Measurements from ENCODE around the gene CILP2. TPM values are rescaled to one million over a fixed set of nuclear protein-coding genes. Genes with fewer than 3 reads are reported as not detected.
A peak's percentile ranks its signal among the peaks of the same experiment; 100 is the strongest.

Gene CILP2
- total RNA-seq, 2 experiments from 2014 or later = 0.16 to 0.24 TPM

DNA sequence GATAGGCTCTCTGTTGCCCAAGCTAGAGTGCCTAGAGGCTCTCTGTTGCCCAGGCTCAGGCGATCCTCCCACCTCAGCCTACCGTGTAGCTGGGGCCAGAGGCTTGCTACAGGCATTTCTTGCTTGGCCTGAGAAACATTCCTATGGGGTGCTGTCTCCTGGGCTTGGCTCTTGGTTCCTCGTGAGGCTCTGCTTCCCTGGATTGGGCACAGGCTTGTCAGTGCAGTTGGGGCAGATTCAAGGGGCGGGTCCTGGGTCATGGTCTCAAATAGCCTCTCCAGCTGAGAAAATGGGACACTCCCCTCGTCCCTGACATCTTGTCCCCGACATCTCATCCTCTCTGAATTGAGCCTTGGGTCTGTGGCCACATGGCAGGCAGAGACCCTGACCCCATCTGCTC lies 27.6 kb upstream of the CILP2 start:
- POLR2A ChIA-PET = no interaction called here
- Mint-ChIP-seq H3K4me3 (no peak overlapping the region), H3K27ac (peak overlapping the region; percentile 52), H3K4me1 (ENCODE audit: low read depth) (peaks cover 9% of the 10 kb centered on the region), H3K36me3 (ENCODE audit: low read depth) (peaks cover 32% of the 10 kb centered on the region), H3K27me3 (ENCODE audit: low read depth) (no peaks in the 10 kb centered on the region), H3K9me3 (ENCODE audit: insufficient read depth) (no peaks in the 10 kb centered on the region)
- CTCF ChIA-PET = no interaction called here
- no peak for DNase-seq
- no peak for ATAC-seq

DNA sequence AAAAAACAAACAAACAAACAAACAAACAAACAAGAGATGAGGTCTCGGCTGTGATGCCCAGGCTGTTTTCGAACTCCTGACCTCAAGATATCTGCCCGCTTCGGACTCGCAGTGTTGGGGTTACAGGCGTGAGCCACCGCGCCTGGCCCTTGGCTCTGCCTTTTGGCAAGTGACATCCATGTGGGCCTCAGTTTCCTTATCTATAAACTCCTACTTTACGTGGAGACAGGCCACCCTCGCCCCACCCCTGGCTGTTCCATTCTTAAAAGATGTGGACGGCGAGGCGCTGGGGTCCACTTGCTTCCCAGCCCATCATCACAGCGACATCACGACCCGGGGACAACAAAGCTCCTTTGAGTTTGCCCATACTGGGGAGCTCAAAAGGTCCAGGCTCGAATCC lies 24.4 kb upstream of the CILP2 start:
- H3K9me3 Mint-ChIP-seq (ENCODE audit: insufficient read depth) = no peaks in the 10 kb centered on the region

DNA sequence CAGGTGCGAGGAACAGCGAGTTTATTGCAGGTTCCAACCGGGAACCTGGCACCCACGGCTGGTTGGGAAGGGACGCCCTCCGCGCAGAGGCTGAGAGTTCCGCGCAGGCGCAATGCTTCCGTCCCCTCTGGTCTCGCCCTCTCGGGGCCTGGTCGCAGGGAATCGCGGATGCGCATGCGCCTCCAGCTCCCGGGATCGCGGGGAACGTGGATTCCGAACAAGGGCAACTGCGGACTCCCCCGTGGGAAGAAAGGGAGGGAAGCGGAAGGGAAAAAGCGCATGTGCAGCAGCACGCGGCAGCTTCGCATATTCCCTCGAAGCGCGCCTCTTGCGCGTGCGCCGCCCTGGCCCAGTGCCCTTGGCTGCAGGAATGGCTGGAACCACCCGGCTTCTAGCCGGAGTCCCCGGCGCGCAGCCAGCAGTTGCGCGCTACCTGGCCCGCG lies 23.8 kb upstream of the CILP2 start:
- CTCF ChIA-PET = no interaction called here
- Mint-ChIP-seq H3K4me3 (peak overlapping the region; percentile 34), H3K4me1 (ENCODE audit: low read depth) (peaks cover 24% of the 10 kb centered on the region), H3K27me3 (ENCODE audit: low read depth) (no peaks in the 10 kb centered on the region), H3K9me3 (ENCODE audit: insufficient read depth) (no peaks in the 10 kb centered on the region), H3K27ac (no peak overlapping the region), H3K36me3 (ENCODE audit: low read depth) (peaks cover 18% of the 10 kb centered on the region)
- DNase-seq = no peak
- POLR2A ChIA-PET = no interaction called here
- no peak for ATAC-seq

More for the DNA sequence above, 24.4 kb upstream of the CILP2 start:
- DNase-seq = no peak
- no peak overlapping the region for H3K4me3 Mint-ChIP-seq
- ChIA-PET CTCF (no interaction called here), POLR2A (no interaction called here)
- no peak overlapping the region for H3K27ac Mint-ChIP-seq
- H3K36me3 Mint-ChIP-seq (ENCODE audit: low read depth) = peaks cover 18% of the 10 kb centered on the region
- no peaks in the 10 kb centered on the region for H3K27me3 Mint-ChIP-seq (ENCODE audit: low read depth)
- ATAC-seq = no peak
- H3K4me1 Mint-ChIP-seq (ENCODE audit: low read depth) = peaks cover 22% of the 10 kb centered on the region

DNA sequence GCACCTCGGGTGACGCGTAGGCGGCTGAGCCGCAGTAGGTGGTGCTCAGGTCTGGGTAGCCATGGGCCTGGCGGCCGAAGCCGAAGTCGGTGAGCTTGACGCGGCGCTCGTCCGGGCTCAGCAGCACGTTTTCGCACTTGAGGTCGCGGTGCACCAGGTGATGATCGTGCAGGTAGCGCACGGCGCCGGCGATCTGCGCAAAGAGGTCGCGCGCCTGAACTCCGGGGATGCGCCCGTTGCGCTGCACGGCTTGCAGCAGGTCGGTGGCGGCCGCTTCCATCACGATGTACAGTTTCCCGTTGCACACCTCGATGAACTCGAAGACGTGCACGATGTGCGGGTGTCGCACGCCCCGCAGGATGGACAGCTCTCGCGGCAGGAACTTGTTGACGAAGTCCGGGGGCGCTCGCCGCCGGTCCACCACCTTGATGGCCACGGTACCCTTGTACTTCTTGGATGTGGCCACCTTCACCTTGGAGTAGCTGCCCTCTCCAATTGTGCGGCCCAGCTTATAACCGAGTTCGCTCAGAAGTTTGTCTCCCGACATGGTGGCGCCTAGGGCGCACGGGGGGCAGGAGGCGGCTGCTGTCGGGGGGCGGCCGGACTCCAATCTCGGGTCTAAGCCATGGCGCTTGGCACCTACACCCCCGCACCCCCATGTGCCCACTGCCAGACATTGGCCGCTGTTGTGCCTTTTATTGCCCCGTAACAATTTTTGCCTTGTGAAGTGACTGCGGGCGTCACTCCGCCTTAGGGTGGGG lies 23.0 kb upstream of the CILP2 start, which contains the start of gene TSSK6:
TSSK6 (minus strand) TSS at position 668 of the 761 bp plus-strand sequence; CDS start at position 547, 121 bp downstream.
- Mint-ChIP-seq H3K4me3 (peak within 1 kb of the TSS; percentile 94), H3K27me3 (ENCODE audit: low read depth) (no peaks in the 10 kb centered on the region), H3K36me3 (ENCODE audit: low read depth) (peaks cover 27% of the 10 kb centered on the region), H3K9me3 (ENCODE audit: insufficient read depth) (no peaks in the 10 kb centered on the region), H3K4me1 (ENCODE audit: low read depth) (peaks cover 30% of the 10 kb centered on the region), H3K27ac (peak within 1 kb of the TSS; percentile 94)
- CTCF ChIA-PET = interaction anchor here (0.8 to 1.9 kb wide), 7 partner anchors 14 to 153 kb away, joined by 3 to 8 read pairs (median 3); partner anchors contain the start of gene YJEFN3
- DNase-seq = no peak
- ATAC-seq = no peak
- POLR2A ChIA-PET = interaction anchor here (0.6 to 2.3 kb wide), 20 partner anchors 21 to 351 kb away, joined by 3 to 11 read pairs (median 4); partner anchors contain the start of genes GMIP, LPAR2, MAU2 and NR2C2AP

DNA sequence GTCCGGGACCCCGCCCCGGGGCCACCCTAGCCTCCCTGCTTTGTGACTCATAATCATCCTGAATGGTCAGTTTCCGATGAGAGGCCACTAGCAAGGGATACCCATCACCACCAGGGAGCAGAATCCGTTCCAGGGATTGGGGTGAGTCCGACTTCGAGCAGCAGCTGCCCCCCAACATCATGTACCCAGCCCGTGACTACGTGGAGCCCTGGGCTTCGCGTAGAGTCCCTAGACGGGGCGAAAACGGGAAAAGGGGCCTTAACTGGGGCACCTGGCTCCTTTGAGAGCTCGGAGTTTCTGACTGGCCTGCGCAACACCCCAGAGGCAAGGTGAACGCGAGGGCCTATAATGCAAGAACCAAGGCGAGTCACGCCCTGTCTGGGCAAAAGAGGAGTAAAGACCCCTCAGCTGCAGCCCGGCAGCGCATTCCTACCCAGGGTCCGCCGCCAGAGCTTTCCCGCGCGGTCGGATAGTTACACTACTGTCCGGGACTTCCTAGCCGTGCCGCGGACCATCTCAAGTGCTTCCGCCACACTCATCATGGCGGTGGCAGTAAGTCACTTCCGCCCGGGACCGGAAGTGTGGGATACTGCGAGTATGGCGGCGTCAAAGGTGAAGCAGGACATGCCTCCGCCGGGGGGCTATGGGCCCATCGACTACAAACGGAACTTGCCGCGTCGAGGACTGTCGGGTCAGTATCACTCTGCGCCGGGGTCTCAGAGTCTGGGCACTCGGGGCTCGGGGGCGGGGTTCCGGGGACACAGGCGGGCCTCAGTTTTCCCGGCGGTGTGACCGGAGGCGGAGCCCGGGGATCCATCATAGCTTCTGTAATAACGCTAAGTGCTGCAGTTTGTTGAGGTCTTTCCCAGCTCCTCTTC lies 22.2 kb upstream of the CILP2 start, which contains the start of gene NDUFA13:
NDUFA13 (plus strand) TSS at position 584 of the 878 bp plus-strand sequence; CDS start at position 598, 14 bp downstream.
- Mint-ChIP-seq H3K4me1 (ENCODE audit: low read depth) (peaks cover 37% of the 10 kb centered on the region), H3K4me3 (peak within 1 kb of the TSS; percentile 94), H3K27ac (peak within 1 kb of the TSS; percentile 94), H3K9me3 (ENCODE audit: insufficient read depth) (no peaks in the 10 kb centered on the region), H3K27me3 (ENCODE audit: low read depth) (no peaks in the 10 kb centered on the region), H3K36me3 (ENCODE audit: low read depth) (peaks cover 34% of the 10 kb centered on the region)
- CTCF ChIA-PET = interaction anchor here (1.2 to 2.0 kb wide), 7 partner anchors 13 to 154 kb away, joined by 3 to 10 read pairs (median 4); partner anchors contain the start of gene YJEFN3
- POLR2A ChIA-PET = interaction anchor here (0.6 to 2.3 kb wide), 26 partner anchors 9 to 1260 kb away, joined by 3 to 11 read pairs (median 4); partner anchors contain the start of genes GMIP, LPAR2, MAU2 and NR2C2AP
- ATAC-seq (peak; percentile 91), DNase-seq (peak; percentile 95)

- peaks cover 39% of the 10 kb centered on the region for H3K4me1 Mint-ChIP-seq (ENCODE audit: low read depth)
- ATAC-seq = no peak
Observed at GRCh38 chr19:19517235-19517619, 20.8 kb upstream of the CILP2 start.

GRCh38 chr19:19520989-19521388 lies 17.1 kb upstream of the CILP2 start:
- CTCF ChIA-PET = interaction anchor here (1.8 kb wide), 1 partner anchor 11 kb away, joined by 4 read pairs; no protein-coding TSS in a partner anchor
- Mint-ChIP-seq H3K4me3 (no peak overlapping the region), H3K36me3 (ENCODE audit: low read depth) (peaks cover 36% of the 10 kb centered on the region), H3K4me1 (ENCODE audit: low read depth) (peaks cover 54% of the 10 kb centered on the region), H3K27me3 (ENCODE audit: low read depth) (no peaks in the 10 kb centered on the region), H3K9me3 (ENCODE audit: insufficient read depth) (no peaks in the 10 kb centered on the region), H3K27ac (no peak overlapping the region)
- ATAC-seq (no peak), DNase-seq (no peak)
- POLR2A ChIA-PET = no interaction called here

More at GRCh38 chr19:19517235-19517619, 20.8 kb upstream of the CILP2 start:
- Mint-ChIP-seq H3K27ac (no peak overlapping the region), H3K9me3 (ENCODE audit: insufficient read depth) (no peaks in the 10 kb centered on the region), H3K27me3 (ENCODE audit: low read depth) (no peaks in the 10 kb centered on the region), H3K4me3 (peak overlapping the region; percentile 94), H3K36me3 (ENCODE audit: low read depth) (peaks cover 39% of the 10 kb centered on the region)
- POLR2A ChIA-PET = interaction anchor here (0.8 kb wide), 1 partner anchor 9 kb away, joined by 3 read pairs; no protein-coding TSS in a partner anchor
- CTCF ChIA-PET = interaction anchor here (2.0 kb wide), 1 partner anchor 15 kb away, joined by 10 read pairs; no protein-coding TSS in a partner anchor
- DNase-seq = no peak

DNA sequence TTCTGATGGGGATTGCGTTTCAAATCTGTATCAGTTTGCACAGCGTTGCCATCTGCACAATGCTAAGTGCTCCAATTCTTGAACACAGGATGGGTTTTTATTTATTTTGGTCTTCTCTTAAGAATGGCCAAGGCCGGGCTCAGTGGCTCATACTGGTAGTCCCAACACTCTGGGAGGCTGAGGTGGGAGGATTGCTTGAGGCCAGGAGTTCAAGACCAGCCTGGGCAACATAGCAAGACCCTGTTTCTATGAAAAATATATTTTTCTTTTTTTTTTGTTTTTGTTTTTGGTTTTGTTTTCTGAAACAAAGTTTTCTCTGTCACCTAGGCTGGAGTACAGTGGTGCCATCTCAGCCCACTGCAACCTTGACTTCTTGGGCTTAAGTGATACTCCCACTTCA lies 14.9 kb upstream of the CILP2 start:
- no peak for ATAC-seq
- Mint-ChIP-seq H3K4me3 (no peak overlapping the region), H3K27me3 (ENCODE audit: low read depth) (no peaks in the 10 kb centered on the region), H3K9me3 (ENCODE audit: insufficient read depth) (no peaks in the 10 kb centered on the region), H3K4me1 (ENCODE audit: low read depth) (peaks cover 49% of the 10 kb centered on the region), H3K27ac (no peak overlapping the region), H3K36me3 (ENCODE audit: low read depth) (peaks cover 41% of the 10 kb centered on the region)
- POLR2A ChIA-PET = no interaction called here
- DNase-seq = no peak
- CTCF ChIA-PET = interaction anchor here (1.1 kb wide), 1 partner anchor 9 kb away, joined by 3 read pairs; no protein-coding TSS in a partner anchor

- H3K27ac Mint-ChIP-seq = no peak overlapping the region
- DNase-seq (no peak), ATAC-seq (no peak)
- no peaks in the 10 kb centered on the region for H3K9me3 Mint-ChIP-seq (ENCODE audit: insufficient read depth)
- H3K4me3 Mint-ChIP-seq = no peak overlapping the region
- peaks cover 44% of the 10 kb centered on the region for H3K36me3 Mint-ChIP-seq (ENCODE audit: low read depth)
- H3K27me3 Mint-ChIP-seq (ENCODE audit: low read depth) = no peaks in the 10 kb centered on the region
- POLR2A ChIA-PET = no interaction called here
- peaks cover 46% of the 10 kb centered on the region for H3K4me1 Mint-ChIP-seq (ENCODE audit: low read depth)
- CTCF ChIA-PET = interaction anchor here (1.1 kb wide), 1 partner anchor 8 kb away, joined by 3 read pairs; no protein-coding TSS in a partner anchor
Observed at GRCh38 chr19:19524053-19524452, 14.0 kb upstream of the CILP2 start.

GRCh38 chr19:19525611-19526380 lies 12.3 kb upstream of the CILP2 start:
- DNase-seq (no peak), ATAC-seq (no peak)
- CTCF ChIA-PET = interaction anchor here (0.6 kb wide), 1 partner anchor 341 kb away, joined by 3 read pairs; no protein-coding TSS in a partner anchor
- H3K27ac Mint-ChIP-seq = no peak overlapping the region
- no peaks in the 10 kb centered on the region for H3K27me3 Mint-ChIP-seq (ENCODE audit: low read depth)
- no peak overlapping the region for H3K4me3 Mint-ChIP-seq
- peaks cover 35% of the 10 kb centered on the region for H3K36me3 Mint-ChIP-seq (ENCODE audit: low read depth)
- peaks cover 33% of the 10 kb centered on the region for H3K4me1 Mint-ChIP-seq (ENCODE audit: low read depth)
- no peaks in the 10 kb centered on the region for H3K9me3 Mint-ChIP-seq (ENCODE audit: insufficient read depth)
- POLR2A ChIA-PET = interaction anchor here (1.0 kb wide), 1 partner anchor 9 kb away, joined by 4 read pairs; no protein-coding TSS in a partner anchor
